ENCODE data around the gene SDHA. TPM values are rescaled to one million over a fixed set of nuclear protein-coding genes. Genes with fewer than 3 reads are reported as not detected.
"Not testable (repeated sequence)": the region's sequence is repeated elsewhere in the genome, so short reads cannot be mapped to it uniquely, and the experiment has no call there.

Gene SDHA
- polyA plus RNA-seq, 2 donors = 43.7 to 63.1 TPM

DNA sequence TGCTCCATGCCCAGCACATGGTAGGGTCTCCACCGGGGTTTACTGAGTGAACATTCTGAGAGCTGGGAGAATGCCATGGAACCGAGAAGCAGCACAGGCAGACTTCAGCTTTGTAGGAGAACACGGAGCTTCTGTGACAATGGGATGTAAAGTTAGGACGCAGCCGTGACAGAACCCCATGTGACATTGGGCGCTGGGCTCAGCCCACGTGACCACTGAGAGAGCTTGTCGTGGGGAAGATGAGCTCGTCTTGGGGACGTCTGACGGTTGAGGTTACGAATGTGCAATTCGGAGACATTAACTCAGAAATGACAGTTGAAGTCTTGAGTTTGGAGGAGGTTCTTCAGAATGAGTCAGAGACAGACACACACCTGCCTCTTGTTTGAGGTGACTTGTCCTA lies 13.5 kb downstream of the SDHA start:
- Histone ChIP-seq H3K27me3 (ENCODE audit: control insufficient read depth in 1 of 2, insufficient read depth in 2 of 2, low read length in 2 of 2) (no peaks in the 10 kb centered on the region), H3K27ac (ENCODE audit: low read depth in 2 of 2, low read length in 1 of 2) (no peak overlapping the region), H3K4me1 (ENCODE audit: control insufficient read depth in 2 of 2, insufficient read depth in 2 of 2, low read length in 1 of 2) (no peaks in the 10 kb centered on the region), H3K9me3 (ENCODE audit: control insufficient read depth in 2 of 2, insufficient read depth in 1 of 2, low read depth in 1 of 2, low read length in 1 of 2) (no peaks in the 10 kb centered on the region), H3K36me3 (ENCODE audit: control insufficient read depth in 2 of 2, insufficient read depth in 2 of 2, low read length in 1 of 2) (peaks cover 5 to 35% of the 10 kb centered on the region in 2 donors), H3K4me3 (ENCODE audit: low read depth in 1 of 2, low read length in 2 of 2) (no peak overlapping the region)
- 80 to 86% methylated on average over 13 of the region's 13 CpGs for WGBS, 2 donors

DNA sequence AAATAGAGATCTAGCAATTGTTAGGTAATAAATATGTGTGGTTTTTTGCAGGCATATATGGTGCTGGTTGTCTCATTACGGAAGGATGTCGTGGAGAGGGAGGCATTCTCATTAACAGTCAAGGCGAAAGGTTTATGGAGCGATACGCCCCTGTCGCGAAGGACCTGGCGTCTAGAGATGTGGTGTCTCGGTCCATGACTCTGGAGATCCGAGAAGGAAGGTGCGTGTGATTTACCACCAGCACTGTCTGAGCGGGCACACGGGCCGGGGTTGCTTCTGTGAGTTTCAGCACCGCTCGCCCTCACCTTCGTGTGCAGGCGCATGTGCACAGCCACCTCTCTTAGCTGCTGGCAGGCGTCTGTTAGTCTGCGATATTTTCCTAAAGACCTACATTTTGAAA lies 15.3 kb downstream of the SDHA start:
- H3K9me3 ChIP-seq (ENCODE audit: control insufficient read depth in 2 of 2, insufficient read depth in 1 of 2, low read depth in 1 of 2, low read length in 1 of 2); H3K27ac ChIP-seq (ENCODE audit: low read depth in 2 of 2, low read length in 1 of 2); H3K4me3 ChIP-seq (ENCODE audit: low read depth in 1 of 2, low read length in 2 of 2); H3K4me1 ChIP-seq (ENCODE audit: control insufficient read depth in 2 of 2, insufficient read depth in 2 of 2, low read length in 1 of 2); H3K27me3 ChIP-seq (ENCODE audit: control insufficient read depth in 1 of 2, insufficient read depth in 2 of 2, low read length in 2 of 2): not testable (repeated sequence)
- 95 to 96% methylated on average over 20 of the region's 20 CpGs for WGBS, 2 donors
- H3K36me3 ChIP-seq (ENCODE audit: control insufficient read depth in 2 of 2, insufficient read depth in 2 of 2, low read length in 1 of 2) = peaks cover 5 to 31% of the 10 kb centered on the region in 2 donors

DNA sequence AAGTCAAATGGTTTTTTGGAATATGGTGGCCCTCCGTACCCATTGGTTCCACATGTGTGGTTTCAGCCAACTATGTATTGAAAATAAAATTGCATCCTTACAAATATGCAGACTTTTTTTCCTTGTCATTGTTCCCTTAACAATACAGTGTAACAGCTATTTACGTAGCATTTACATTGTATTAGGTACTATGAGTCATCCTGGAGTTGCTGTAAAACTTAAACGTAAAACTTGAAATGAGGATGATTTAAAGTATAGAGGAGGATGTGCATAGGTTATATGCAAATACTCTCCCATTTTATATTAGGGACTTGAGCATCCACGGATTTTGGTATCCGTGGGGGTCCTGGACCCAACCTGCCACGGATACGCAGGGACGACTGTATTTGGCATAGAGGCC lies 16.3 kb downstream of the SDHA start:
- WGBS, 2 donors = 88 to 90% methylated on average over 8 of the region's 8 CpGs
- Histone ChIP-seq H3K4me1 (ENCODE audit: control insufficient read depth in 2 of 2, insufficient read depth in 2 of 2, low read length in 1 of 2) (no peaks in the 10 kb centered on the region), H3K36me3 (ENCODE audit: control insufficient read depth in 2 of 2, insufficient read depth in 2 of 2, low read length in 1 of 2) (peaks cover 5 to 33% of the 10 kb centered on the region in 2 donors), H3K9me3 (ENCODE audit: control insufficient read depth in 2 of 2, insufficient read depth in 1 of 2, low read depth in 1 of 2, low read length in 1 of 2) (no peaks in the 10 kb centered on the region), H3K27me3 (ENCODE audit: control insufficient read depth in 1 of 2, insufficient read depth in 2 of 2, low read length in 2 of 2) (no peaks in the 10 kb centered on the region), H3K4me3 (ENCODE audit: low read depth in 1 of 2, low read length in 2 of 2) (no peak overlapping the region), H3K27ac (ENCODE audit: low read depth in 2 of 2, low read length in 1 of 2) (no peak overlapping the region)

DNA sequence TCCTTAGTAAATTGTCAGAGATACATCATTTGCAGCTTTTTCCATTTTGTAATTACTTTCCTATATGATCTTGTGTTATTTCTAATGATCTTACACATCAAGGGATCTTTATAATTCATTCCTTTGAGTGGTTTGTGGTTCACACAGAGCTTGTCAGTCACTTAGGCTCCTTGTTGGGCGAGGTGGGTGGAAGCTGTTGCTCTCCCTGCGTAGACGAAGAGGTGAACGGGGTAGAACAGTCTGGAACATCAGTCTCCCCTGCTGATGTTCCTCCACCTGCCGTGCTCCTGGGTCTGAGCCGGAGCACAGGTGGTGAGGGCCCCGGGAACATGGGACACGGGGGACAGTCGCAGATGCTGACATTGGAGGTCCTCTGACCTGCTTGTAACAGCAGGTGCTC lies 17.4 kb downstream of the SDHA start:
- H3K4me3 ChIP-seq (ENCODE audit: low read depth in 1 of 2, low read length in 2 of 2); H3K4me1 ChIP-seq (ENCODE audit: control insufficient read depth in 2 of 2, insufficient read depth in 2 of 2, low read length in 1 of 2); H3K27ac ChIP-seq (ENCODE audit: low read depth in 2 of 2, low read length in 1 of 2); H3K27me3 ChIP-seq (ENCODE audit: control insufficient read depth in 1 of 2, insufficient read depth in 2 of 2, low read length in 2 of 2); H3K9me3 ChIP-seq (ENCODE audit: control insufficient read depth in 2 of 2, insufficient read depth in 1 of 2, low read depth in 1 of 2, low read length in 1 of 2): not testable (repeated sequence)
- 95 to 96% methylated on average over 6 to 7 of the region's 9 CpGs for WGBS, 2 donors
- peaks cover 5 to 35% of the 10 kb centered on the region in 2 donors for H3K36me3 ChIP-seq (ENCODE audit: control insufficient read depth in 2 of 2, insufficient read depth in 2 of 2, low read length in 1 of 2)

DNA sequence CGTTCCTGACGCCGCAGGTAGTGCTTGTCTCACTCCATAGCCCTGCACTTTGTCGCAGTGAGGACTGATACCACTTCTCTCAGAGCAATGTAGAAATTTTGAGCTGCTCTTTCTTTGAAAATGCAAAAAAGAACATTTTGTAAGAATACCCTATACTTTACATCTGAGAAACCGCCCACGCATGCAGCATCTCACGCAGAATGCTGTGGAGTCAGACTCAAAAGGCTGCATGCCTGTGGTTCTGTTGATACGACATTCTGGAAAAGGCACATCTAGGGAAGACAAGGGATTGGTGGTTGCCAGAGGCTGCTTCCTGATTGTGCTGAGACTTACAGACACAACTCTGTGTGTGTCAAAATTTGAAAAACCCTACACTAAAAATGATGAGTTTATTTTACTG lies 19.8 kb downstream of the SDHA start:
- H3K4me3 ChIP-seq (ENCODE audit: low read depth in 1 of 2, low read length in 2 of 2); H3K9me3 ChIP-seq (ENCODE audit: control insufficient read depth in 2 of 2, insufficient read depth in 1 of 2, low read depth in 1 of 2, low read length in 1 of 2); H3K4me1 ChIP-seq (ENCODE audit: control insufficient read depth in 2 of 2, insufficient read depth in 2 of 2, low read length in 1 of 2); H3K27me3 ChIP-seq (ENCODE audit: control insufficient read depth in 1 of 2, insufficient read depth in 2 of 2, low read length in 2 of 2); H3K27ac ChIP-seq (ENCODE audit: low read depth in 2 of 2, low read length in 1 of 2): not testable (repeated sequence)
- WGBS, 2 donors = 96 to 99% methylated on average over 7 to 8 of the region's 8 CpGs
- peaks cover 5 to 32% of the 10 kb centered on the region in 2 donors for H3K36me3 ChIP-seq (ENCODE audit: control insufficient read depth in 2 of 2, insufficient read depth in 2 of 2, low read length in 1 of 2)

DNA sequence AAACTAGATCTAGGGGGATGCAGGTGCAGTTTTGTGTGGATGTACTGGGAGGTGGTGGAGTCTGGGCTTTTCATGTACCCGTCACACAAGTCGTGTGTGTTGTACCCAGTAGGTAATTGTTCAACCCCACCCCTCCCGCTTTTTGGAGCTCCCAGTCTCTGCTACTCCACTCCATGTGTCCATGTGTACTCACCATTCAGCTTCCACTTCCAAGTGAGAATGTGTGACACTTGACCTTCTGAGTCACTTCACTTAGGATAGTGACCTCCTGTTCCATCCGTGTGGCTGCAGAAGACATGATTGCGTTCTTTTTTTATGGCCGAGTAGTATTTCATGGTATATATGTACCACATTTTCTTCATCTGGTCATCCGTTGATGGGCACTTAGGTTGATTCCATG lies 22.4 kb downstream of the SDHA start:
- H3K4me3 ChIP-seq (ENCODE audit: low read depth in 1 of 2, low read length in 2 of 2); H3K9me3 ChIP-seq (ENCODE audit: control insufficient read depth in 2 of 2, insufficient read depth in 1 of 2, low read depth in 1 of 2, low read length in 1 of 2); H3K27me3 ChIP-seq (ENCODE audit: control insufficient read depth in 1 of 2, insufficient read depth in 2 of 2, low read length in 2 of 2); H3K27ac ChIP-seq (ENCODE audit: low read depth in 2 of 2, low read length in 1 of 2); H3K4me1 ChIP-seq (ENCODE audit: control insufficient read depth in 2 of 2, insufficient read depth in 2 of 2, low read length in 1 of 2): not testable (repeated sequence)
- peaks cover 0 to 25% of the 10 kb centered on the region in 2 donors for H3K36me3 ChIP-seq (ENCODE audit: control insufficient read depth in 2 of 2, insufficient read depth in 2 of 2, low read length in 1 of 2)
- 95 to 98% methylated on average over 7 of the region's 7 CpGs for WGBS, 2 donors

DNA sequence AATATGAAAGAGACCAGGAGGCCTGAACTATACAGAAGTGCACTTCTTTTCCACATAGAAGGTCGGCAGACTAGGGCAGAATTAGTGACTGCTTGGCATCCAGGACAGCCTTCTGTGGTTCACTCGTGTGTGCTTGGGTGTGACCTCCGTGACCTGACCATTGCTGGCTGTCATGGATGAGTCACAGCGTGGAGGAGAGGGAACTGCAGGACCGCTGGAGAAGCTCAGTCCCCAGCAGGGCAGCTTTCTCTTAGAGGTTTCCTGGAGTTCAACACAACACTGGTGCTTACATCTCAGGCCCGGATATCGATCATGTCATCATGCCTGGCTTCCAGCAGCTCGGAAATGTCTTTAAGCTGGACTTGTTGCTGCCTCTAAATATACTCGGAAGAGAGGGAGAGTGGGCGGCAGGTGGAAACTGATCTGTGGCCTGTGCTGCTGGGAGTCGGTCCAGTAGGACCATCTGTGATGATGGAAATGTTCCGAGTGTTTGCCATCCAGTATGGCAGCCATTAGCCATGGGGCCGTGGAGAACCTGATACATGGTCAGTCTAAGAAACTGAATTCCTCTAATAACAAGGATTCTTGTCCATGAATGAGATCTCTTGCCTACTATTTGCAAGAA lies 23.0 kb downstream of the SDHA start:
- H3K9me3 ChIP-seq (ENCODE audit: control insufficient read depth in 2 of 2, insufficient read depth in 1 of 2, low read depth in 1 of 2, low read length in 1 of 2); H3K4me3 ChIP-seq (ENCODE audit: low read depth in 1 of 2, low read length in 2 of 2); H3K27ac ChIP-seq (ENCODE audit: low read depth in 2 of 2, low read length in 1 of 2); H3K4me1 ChIP-seq (ENCODE audit: control insufficient read depth in 2 of 2, insufficient read depth in 2 of 2, low read length in 1 of 2); H3K27me3 ChIP-seq (ENCODE audit: control insufficient read depth in 1 of 2, insufficient read depth in 2 of 2, low read length in 2 of 2): not testable (repeated sequence)
- WGBS, 2 donors = 93 to 97% methylated on average over 13 of the region's 13 CpGs
- H3K36me3 ChIP-seq (ENCODE audit: control insufficient read depth in 2 of 2, insufficient read depth in 2 of 2, low read length in 1 of 2) = peaks cover 0 to 21% of the 10 kb centered on the region in 2 donors

DNA sequence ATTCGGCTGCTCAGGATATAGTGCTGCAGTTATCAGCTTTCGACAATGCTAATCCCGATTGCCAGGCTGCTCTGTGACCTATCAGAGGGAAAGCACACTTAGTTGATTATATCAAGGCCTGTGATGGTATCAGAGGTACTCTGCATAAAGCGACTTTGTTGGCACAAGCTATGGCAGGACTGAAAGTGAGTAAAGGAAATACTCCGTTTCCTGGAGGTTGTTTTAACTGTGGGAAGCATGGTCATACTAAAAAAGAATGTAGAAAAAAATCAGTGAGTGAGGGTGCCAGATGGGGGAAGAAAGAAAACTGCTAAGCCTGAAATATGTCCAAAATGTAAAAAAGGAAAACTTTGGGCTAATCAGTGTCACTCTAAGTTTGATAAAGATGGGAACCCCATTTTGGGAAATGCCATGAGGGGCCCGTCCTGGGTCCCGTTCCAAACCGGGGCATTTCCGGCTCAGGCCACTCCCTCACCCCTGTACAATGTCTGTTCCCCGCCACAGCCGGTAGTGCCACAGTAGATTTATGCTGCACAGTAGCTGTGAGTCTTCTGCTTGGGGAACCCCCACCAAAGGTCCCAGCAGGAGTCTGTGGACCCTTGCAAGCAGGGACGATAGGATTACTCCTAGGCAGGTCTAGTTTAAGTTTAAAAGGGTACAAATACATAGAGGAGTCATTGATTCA lies 25.7 kb downstream of the SDHA start:
- not testable (repeated sequence) for H3K4me3 ChIP-seq (ENCODE audit: low read depth in 1 of 2, low read length in 2 of 2); H3K27ac ChIP-seq (ENCODE audit: low read depth in 2 of 2, low read length in 1 of 2); H3K9me3 ChIP-seq (ENCODE audit: control insufficient read depth in 2 of 2, insufficient read depth in 1 of 2, low read depth in 1 of 2, low read length in 1 of 2); H3K27me3 ChIP-seq (ENCODE audit: control insufficient read depth in 1 of 2, insufficient read depth in 2 of 2, low read length in 2 of 2); H3K4me1 ChIP-seq (ENCODE audit: control insufficient read depth in 2 of 2, insufficient read depth in 2 of 2, low read length in 1 of 2)
- peaks cover 0 to 18% of the 10 kb centered on the region in 2 donors for H3K36me3 ChIP-seq (ENCODE audit: control insufficient read depth in 2 of 2, insufficient read depth in 2 of 2, low read length in 1 of 2)
- WGBS, 2 donors = 73 to 76% methylated on average over 12 of the region's 12 CpGs

DNA sequence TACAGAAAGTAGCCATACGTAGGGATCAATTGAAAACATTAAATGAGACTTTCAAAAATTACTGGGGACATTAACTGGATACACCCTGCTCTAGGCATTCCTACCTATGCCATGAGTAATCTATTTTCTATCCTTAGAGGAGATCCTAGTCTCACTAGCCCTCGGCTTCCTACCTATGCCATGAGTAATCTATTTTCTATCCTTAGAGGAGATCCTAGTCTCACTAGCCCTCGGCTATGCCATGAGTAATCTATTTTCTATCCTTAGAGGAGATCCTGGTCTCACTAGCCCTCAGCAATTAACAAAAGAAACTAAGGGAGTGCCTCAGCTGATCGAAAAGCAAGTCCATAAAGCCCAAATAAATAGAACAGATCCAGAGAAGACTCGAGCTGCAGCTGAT lies 27.6 kb downstream of the SDHA start:
- not testable (repeated sequence) for H3K9me3 ChIP-seq (ENCODE audit: control insufficient read depth in 2 of 2, insufficient read depth in 1 of 2, low read depth in 1 of 2, low read length in 1 of 2); H3K4me1 ChIP-seq (ENCODE audit: control insufficient read depth in 2 of 2, insufficient read depth in 2 of 2, low read length in 1 of 2); H3K27ac ChIP-seq (ENCODE audit: low read depth in 2 of 2, low read length in 1 of 2); H3K27me3 ChIP-seq (ENCODE audit: control insufficient read depth in 1 of 2, insufficient read depth in 2 of 2, low read length in 2 of 2); H3K4me3 ChIP-seq (ENCODE audit: low read depth in 1 of 2, low read length in 2 of 2)
- peaks cover 0 to 11% of the 10 kb centered on the region in 2 donors for H3K36me3 ChIP-seq (ENCODE audit: control insufficient read depth in 2 of 2, insufficient read depth in 2 of 2, low read length in 1 of 2)
- WGBS, 2 donors = 88% methylated on average over 5 of the region's 5 CpGs

DNA sequence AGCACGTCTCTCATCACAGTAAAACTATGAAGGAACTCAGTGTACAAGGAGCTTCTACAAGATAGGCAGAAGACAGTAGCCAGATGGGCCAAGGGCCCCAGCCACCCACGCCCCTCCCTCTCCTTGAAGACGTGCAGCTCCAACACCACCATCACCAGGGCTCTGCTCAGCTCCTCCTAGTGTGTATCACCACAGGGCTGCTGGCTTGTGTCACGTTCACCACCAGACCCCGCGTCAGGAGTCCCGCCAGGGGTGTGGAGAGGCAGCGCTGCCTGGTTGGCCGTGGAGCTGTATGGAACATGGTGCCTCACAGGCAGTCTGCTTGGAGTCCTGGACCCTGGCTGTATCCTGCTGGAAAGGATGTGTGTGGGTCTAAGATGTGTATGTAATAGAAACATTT lies 32.3 kb downstream of the SDHA start:
- not testable (repeated sequence) for H3K27me3 ChIP-seq (ENCODE audit: control insufficient read depth in 1 of 2, insufficient read depth in 2 of 2, low read length in 2 of 2); H3K27ac ChIP-seq (ENCODE audit: low read depth in 2 of 2, low read length in 1 of 2); H3K36me3 ChIP-seq (ENCODE audit: control insufficient read depth in 2 of 2, insufficient read depth in 2 of 2, low read length in 1 of 2); H3K9me3 ChIP-seq (ENCODE audit: control insufficient read depth in 2 of 2, insufficient read depth in 1 of 2, low read depth in 1 of 2, low read length in 1 of 2); H3K4me1 ChIP-seq (ENCODE audit: control insufficient read depth in 2 of 2, insufficient read depth in 2 of 2, low read length in 1 of 2); H3K4me3 ChIP-seq (ENCODE audit: low read depth in 1 of 2, low read length in 2 of 2)
- 92% methylated on average over 6 to 9 of the region's 9 CpGs for WGBS, 2 donors

Data from esophagus (tissue), 2 donors.